K562 (cell line): ENCODE measurements around the gene ZNF585A.

Source experiments
- EGR1 ChIP-seq: fragments of 450-650 bp; conservative IDR thresholded peaks from 2 replicates; pipeline ENCODE4 v1.6.1; 2017; ENCODE audit warnings: mild to moderate bottlenecking
- GABPA ChIP-seq: fragments of 200-800 bp; sonication (Bioruptor generic); conservative IDR thresholded peaks from 2 replicates; pipeline ENCODE4 v1.6.1; 2016; ENCODE audit warnings: low read depth, missing genetic modification characterization, missing compliant biosample characterization
- HOXB6 ChIP-seq: fragments of 250-450 bp; sonication (Bioruptor Pico); IDR thresholded peaks from 2 replicates; pipeline ENCODE4 v1.5.1; 2022; ENCODE audit warnings: mild to moderate bottlenecking, borderline replicate concordance
- MED1 ChIP-seq: sonication (generic); formaldehyde crosslinking; IDR thresholded peaks from 2 replicates; pipeline ENCODE4 v1.8.1; 2023; ENCODE audit warnings: missing genetic modification reagents, borderline replicate concordance
- POLR2A ChIP-seq: fragments of 450-650 bp; conservative IDR thresholded peaks from 2 replicates; pipeline ENCODE4 v1.6.1; 2016
- POLR2AphosphoS5 ChIP-seq: IDR thresholded peaks from 2 replicates; pipeline ENCODE4 v1.6.1; 2011; ENCODE audit warnings: mild to moderate bottlenecking, low read depth, low read length, moderate library complexity; ENCODE audit not compliant: control insufficient read depth, insufficient read depth
- POLR3A ChIP-seq: IDR thresholded peaks from 2 replicates; pipeline ENCODE4 v1.6.1; 2011; ENCODE audit warnings: borderline replicate concordance, mild to moderate bottlenecking, moderate library complexity; ENCODE audit not compliant: insufficient read length, insufficient read depth; ENCODE audit errors: extremely low read depth
- TAF15 ChIP-seq: fragments of 200-400 bp; formaldehyde crosslinking; IDR thresholded peaks from 2 replicates; pipeline ENCODE4 v1.6.1; 2017; ENCODE audit warnings: mild to moderate bottlenecking, low read depth, low read length, moderate library complexity
- XRCC5 ChIP-seq: fragments of 200-400 bp; formaldehyde crosslinking; IDR thresholded peaks from 2 replicates; pipeline ENCODE4 v1.6.1; 2017; ENCODE audit warnings: low read depth, mild to moderate bottlenecking, low read length
- ZNF324 ChIP-seq: fragments of 250-450 bp; sonication (Bioruptor Pico); IDR thresholded peaks from 2 replicates; pipeline ENCODE4 v1.4.0; 2020; ENCODE audit warnings: mild to moderate bottlenecking
- TF ChIP-seq, protein P1 (sequence below), 3 experiments: IDR thresholded peaks in 2 of 3; conservative IDR thresholded peaks in 1 of 3; 2 replicates each; pipeline ENCODE4 v1.5.1; 2011 to 2012; ENCODE audit warnings: low read length in 3 of 3, mild to moderate bottlenecking in 3 of 3, control low read depth in 2 of 3, improper control_type of control experiment in 1 of 3, inconsistent platforms in 1 of 3, low read depth in 1 of 3, mixed read lengths in 1 of 3, moderate library complexity in 1 of 3; ENCODE audit not compliant: insufficient read depth in 2 of 3

DNA sequence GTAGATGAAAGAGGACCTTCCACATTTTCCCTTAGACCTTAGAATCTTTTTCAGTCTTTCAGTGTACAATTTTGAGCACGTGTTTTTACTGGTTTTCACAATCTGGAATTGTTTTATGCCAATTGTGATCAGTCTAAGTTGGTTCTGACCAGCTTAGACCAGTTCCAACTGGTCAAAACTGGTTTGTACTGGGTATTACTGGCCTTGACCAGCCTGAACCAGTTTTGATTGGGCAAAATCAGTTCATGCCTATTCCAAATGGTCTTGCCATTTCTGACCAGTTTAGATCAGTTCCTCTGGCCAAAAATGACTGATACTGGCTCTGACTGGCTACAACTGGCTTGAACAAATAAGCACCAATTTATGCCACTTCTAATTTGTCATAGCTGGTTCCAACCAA is 36.4 kb downstream of the ZNF585A start:
- TF ChIP-seq POLR2A (no peak), HOXB6 (no peak), POLR3A (no peak), EGR1 (no peak), TAF15 (no peak), MED1 (CRISPR knock-in tag) (no peak), GABPA (tag) (no peak), ZNF324 (no peak), POLR2AphosphoS5 (no peak), XRCC5 (no peak)
- TF ChIP-seq, protein P1, sequence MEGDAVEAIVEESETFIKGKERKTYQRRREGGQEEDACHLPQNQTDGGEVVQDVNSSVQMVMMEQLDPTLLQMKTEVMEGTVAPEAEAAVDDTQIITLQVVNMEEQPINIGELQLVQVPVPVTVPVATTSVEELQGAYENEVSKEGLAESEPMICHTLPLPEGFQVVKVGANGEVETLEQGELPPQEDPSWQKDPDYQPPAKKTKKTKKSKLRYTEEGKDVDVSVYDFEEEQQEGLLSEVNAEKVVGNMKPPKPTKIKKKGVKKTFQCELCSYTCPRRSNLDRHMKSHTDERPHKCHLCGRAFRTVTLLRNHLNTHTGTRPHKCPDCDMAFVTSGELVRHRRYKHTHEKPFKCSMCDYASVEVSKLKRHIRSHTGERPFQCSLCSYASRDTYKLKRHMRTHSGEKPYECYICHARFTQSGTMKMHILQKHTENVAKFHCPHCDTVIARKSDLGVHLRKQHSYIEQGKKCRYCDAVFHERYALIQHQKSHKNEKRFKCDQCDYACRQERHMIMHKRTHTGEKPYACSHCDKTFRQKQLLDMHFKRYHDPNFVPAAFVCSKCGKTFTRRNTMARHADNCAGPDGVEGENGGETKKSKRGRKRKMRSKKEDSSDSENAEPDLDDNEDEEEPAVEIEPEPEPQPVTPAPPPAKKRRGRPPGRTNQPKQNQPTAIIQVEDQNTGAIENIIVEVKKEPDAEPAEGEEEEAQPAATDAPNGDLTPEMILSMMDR (IDR thresholded peaks at IDR 0.05 in 2 of 3, conservative IDR thresholded peaks at IDR 0.05 in 1 of 3; ENCODE audit: insufficient read depth in 2 of 3, low read depth in 1 of 3, low read length in 3 of 3), result no peak
